ENCODE results near the gene FRMPD4. TPM values are rescaled to one million over a fixed set of nuclear protein-coding genes. Genes with fewer than 3 reads are reported as not detected.

FRMPD4 gene
- total and polyA plus RNA-seq, 2 donors (not counting 3 experiments of a cell fraction or from before 2014, with no cell fraction given), result not detected

- FAIRE-seq (no peak), DNase-seq (ENCODE audit: low read depth, low spot score) (no peak)
- TF ChIP-seq MYC (IDR thresholded peaks at IDR 0.05; ENCODE audit: low read depth, low read length) (no peak), GATA2 (IDR thresholded peaks at IDR 0.05; ENCODE audit: insufficient read depth, insufficient read length, low read depth, low read length) (no peak), POLR2A (IDR thresholded peaks at IDR 0.05; ENCODE audit: low read depth, low read length) (no peak), EZH2 (IDR thresholded peaks at IDR 0.05; ENCODE audit: borderline replicate concordance, low read depth, low read length, severe bottlenecking) (no peak), JUN (IDR thresholded peaks at IDR 0.05; ENCODE audit: borderline replicate concordance, insufficient read depth, insufficient read length, low read depth) (no peak), MAX (IDR thresholded peaks at IDR 0.05; ENCODE audit: insufficient read depth, insufficient read length) (no peak), CTCF (IDR thresholded peaks at IDR 0.05; ENCODE audit: extremely low read depth in 1 of 2, insufficient read depth in 1 of 2, low read depth in 1 of 2, low read length in 2 of 2) (no peak), POLR2AphosphoS5 (IDR thresholded peaks at IDR 0.05; ENCODE audit: insufficient read depth, low read depth, low read length) (no peak), FOS (IDR thresholded peaks at IDR 0.05; ENCODE audit: borderline replicate concordance, insufficient read depth, low read length) (no peak)
- Histone ChIP-seq H3K4me1 (ENCODE audit: control insufficient read depth, extremely low read depth, insufficient read depth, low read length) (no peaks in the 10 kb centered on the region), H3K9ac (replicated peaks; ENCODE audit: extremely low read depth, insufficient read depth, low read length) (no peak overlapping the region), H4K20me1 (replicated peaks; ENCODE audit: control insufficient read depth, extremely low read depth, insufficient read depth, low read length) (no peaks in the 10 kb centered on the region), H3K4me2 (ENCODE audit: insufficient read depth, low read length) (no peak overlapping the region), H3K4me3 (replicated peaks in 1 of 3; ENCODE audit: insufficient read depth in 1 of 3, low read depth in 1 of 3, low read length in 3 of 3) (no peak overlapping the region), H3K36me3 (ENCODE audit: control insufficient read depth in 2 of 2, extremely low read depth in 1 of 2, insufficient read depth in 2 of 2, low read length in 2 of 2) (no peaks in the 10 kb centered on the region), H3K27ac (ENCODE audit: insufficient read depth, low read depth, low read length) (no peak overlapping the region), H3K79me2 (ENCODE audit: control insufficient read depth, insufficient read depth, low read length) (no peaks in the 10 kb centered on the region), H3K9me1 (replicated peaks; ENCODE audit: control insufficient read depth, extremely low read depth, insufficient read depth, low read length) (no peaks in the 10 kb centered on the region), H2AFZ (ENCODE audit: low read depth, low read length) (no peak overlapping the region), H3K27me3 (ENCODE audit: control insufficient read depth in 2 of 2, insufficient read depth in 2 of 2, low read length in 2 of 2) (no peaks in the 10 kb centered on the region), H3K9me3 (replicated peaks; ENCODE audit: control insufficient read depth, insufficient read depth, low read length) (no peaks in the 10 kb centered on the region)
- BruUV-seq (replicated peaks), result no TSS peak
- ChIA-PET CTCF (no interaction called here), POLR2A (no interaction called here)
- intact Hi-C loops (cut with micrococcal nuclease) (no loop called here), dilution Hi-C loops (cut with MboI; ENCODE audit: extremely low pct_ligation_motif_present, low sequenced_read_pairs) (no loop called here)
Observed at GRCh38 chrX:12460929-12461328, 322.7 kb downstream of the FRMPD4 start.
